Fibroblast of villous mesenchyme (primary cell): ENCODE results near the gene SSC5D. TPM values are rescaled to one million over a fixed set of nuclear protein-coding genes. Genes with fewer than 3 reads are reported as not detected.
"Not testable (repeated sequence)": the region's sequence is repeated elsewhere in the genome, so short reads cannot be mapped to it uniquely, and the experiment has no call there.

Source experiments
- DNase-seq: peaks from one replicate; pipeline ENCODE4 v3.0.0-alpha.2; 2010; ENCODE audit warnings: low read depth
- H3K4me3 ChIP-seq: 2 replicates; pipeline ENCODE4 v1.5.1; 2011; ENCODE audit warnings: low read depth, mild to moderate bottlenecking, low read length
- total RNA-seq: library from RNA; depleted of rRNA; stranded (reverse); fragments of >200 nt; gene quantifications from 2 replicates; pipeline ENCODE4 v1.2.3, GENCODE V29; 2012
- TF ChIP-seq, protein P1 (sequence below): IDR thresholded peaks from 2 replicates; pipeline ENCODE4 v1.5.1; 2012; ENCODE audit warnings: low read depth, mild to moderate bottlenecking, low read length; ENCODE audit not compliant: insufficient read depth

The SSC5D gene
- total RNA-seq, 1 donor, result 21.2 TPM

DNA sequence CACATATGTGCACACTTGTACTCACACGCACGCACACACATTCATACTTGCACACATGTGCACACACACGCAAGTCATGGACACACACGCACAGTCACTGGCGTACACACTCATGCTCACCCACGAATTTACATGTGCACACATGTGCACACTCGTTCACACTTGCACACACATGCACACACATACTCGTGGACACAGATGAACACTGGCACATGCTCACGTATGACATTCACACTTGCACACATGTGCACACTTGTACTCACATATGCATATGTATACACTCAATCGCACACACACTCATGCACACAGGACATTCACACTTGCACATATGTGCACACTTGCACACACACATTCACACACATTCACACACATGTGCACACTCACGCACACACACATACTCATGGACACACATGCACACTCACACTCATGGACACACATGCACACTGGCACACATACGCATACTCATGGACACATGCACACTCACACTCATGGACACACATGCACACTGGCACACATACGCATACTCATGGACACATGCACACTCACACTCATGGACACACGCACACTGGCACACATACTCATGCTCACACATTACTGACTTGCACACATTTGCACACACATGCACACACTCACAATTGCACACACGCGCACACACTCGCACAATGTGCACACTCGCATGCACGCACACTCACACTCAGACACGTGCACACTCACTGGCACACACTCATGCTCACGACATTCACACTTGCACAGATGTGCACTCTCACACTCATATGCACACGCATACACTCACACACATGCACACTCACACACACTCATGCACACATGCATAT is 39.2 kb downstream of the SSC5D start:
- no peak for DNase-seq
- TF ChIP-seq, protein P1, sequence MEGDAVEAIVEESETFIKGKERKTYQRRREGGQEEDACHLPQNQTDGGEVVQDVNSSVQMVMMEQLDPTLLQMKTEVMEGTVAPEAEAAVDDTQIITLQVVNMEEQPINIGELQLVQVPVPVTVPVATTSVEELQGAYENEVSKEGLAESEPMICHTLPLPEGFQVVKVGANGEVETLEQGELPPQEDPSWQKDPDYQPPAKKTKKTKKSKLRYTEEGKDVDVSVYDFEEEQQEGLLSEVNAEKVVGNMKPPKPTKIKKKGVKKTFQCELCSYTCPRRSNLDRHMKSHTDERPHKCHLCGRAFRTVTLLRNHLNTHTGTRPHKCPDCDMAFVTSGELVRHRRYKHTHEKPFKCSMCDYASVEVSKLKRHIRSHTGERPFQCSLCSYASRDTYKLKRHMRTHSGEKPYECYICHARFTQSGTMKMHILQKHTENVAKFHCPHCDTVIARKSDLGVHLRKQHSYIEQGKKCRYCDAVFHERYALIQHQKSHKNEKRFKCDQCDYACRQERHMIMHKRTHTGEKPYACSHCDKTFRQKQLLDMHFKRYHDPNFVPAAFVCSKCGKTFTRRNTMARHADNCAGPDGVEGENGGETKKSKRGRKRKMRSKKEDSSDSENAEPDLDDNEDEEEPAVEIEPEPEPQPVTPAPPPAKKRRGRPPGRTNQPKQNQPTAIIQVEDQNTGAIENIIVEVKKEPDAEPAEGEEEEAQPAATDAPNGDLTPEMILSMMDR, result no peak

GRCh38 chr19:55528030-55528803 is 40.0 kb downstream of the SSC5D start:
- H3K4me3 ChIP-seq, result no peak overlapping the region

More for the DNA sequence above, 39.2 kb downstream of the SSC5D start:
- no peak overlapping the region for H3K4me3 ChIP-seq

GRCh38 chr19:55529636-55530234 is 41.5 kb downstream of the SSC5D start:
- no peak overlapping the region for H3K4me3 ChIP-seq
- TF ChIP-seq, protein P1, result no peak
- no peak for DNase-seq

More at GRCh38 chr19:55528030-55528803, 40.0 kb downstream of the SSC5D start:
- DNase-seq, result peak; percentile 16
- TF ChIP-seq, protein P1, result no peak

DNA sequence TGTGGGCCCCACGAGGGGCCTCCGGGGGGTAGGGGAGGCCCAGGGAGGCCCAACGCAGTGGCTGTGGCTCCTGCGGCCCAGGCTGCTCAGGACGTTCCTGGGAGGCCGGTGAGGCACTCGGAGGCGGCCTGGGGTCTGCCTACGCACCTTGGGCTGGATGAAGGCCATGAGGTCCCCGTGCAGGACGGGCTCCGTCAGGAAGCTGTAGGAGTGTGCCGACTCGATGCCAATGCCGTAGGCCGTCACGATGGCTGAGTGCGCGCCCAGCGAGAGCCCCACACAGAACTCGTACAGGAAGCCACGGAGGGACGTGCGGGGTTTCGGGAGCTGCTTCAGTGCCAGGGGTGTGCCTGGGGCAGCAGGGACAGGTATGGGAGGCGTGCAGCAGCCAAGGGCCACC is 42.8 kb downstream of the SSC5D start:
- DNase-seq, result no peak
- H3K4me3 ChIP-seq, result no peak overlapping the region
- TF ChIP-seq, protein P1, result no peak

- not testable (repeated sequence) for DNase-seq, H3K4me3 ChIP-seq
Observed at GRCh38 chr19:55534280-55534679, 46.0 kb downstream of the SSC5D start.

GRCh38 chr19:55535173-55535964 is 47.1 kb downstream of the SSC5D start:
- no peak overlapping the region for H3K4me3 ChIP-seq
- TF ChIP-seq, protein P1, result no peak
- DNase-seq, result no peak

DNA sequence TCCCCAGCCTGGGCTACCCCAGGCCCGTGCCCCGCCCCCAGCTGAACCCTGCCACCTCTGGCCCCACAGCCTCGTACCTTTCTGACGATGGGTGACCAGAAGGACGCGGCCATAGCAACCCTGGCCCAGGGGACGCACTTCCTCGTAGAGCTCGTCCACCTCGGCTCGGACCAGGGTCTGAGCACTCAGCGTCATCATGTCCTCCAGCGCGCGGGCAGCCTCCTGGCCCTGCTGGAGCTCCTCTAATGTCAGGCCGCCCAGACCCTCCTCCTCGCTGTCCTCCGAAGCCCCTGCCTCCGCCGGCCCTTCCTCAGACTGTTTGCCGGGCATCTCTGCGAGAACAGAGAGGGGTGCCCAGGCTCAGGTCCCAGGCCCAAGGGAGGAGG is 47.7 kb downstream of the SSC5D start:
- DNase-seq, result no peak
- no peak overlapping the region for H3K4me3 ChIP-seq
- TF ChIP-seq, protein P1, result no peak
